A549 (cell line): ENCODE data around the gene WDR35. TPM values are rescaled to one million over a fixed set of nuclear protein-coding genes. Genes with fewer than 3 reads are reported as not detected.

ENCODE experiments used
- ATAC-seq, 2 experiments: fragments of 200-7000 bp in 1 of 2; fragments of >200 bp in 1 of 2; cut with Nextera tagmentation in 1 of 2; cut with Tn5 transposase in 1 of 2; 3 replicates each; pipeline versions ENCODE4 v1.8.0 to v1.9.1; 2018 to 2020; ENCODE audit warnings: mild to moderate bottlenecking in 1 of 2, moderate library complexity in 1 of 2
- CTCF ChIA-PET: fragments of 300-600 bp; sonication (Branson Sonifier 250); formaldehyde crosslinking; extraction: SDS; loops from one replicate; lab custom pipeline; 2021; ENCODE audit warnings: antibody characterized with exemption, inconsistent platforms; lab: Yijun Ruan, JAX
- POLR2A ChIA-PET: fragments of 350-600 bp; formaldehyde crosslinking; extraction: SDS; loops from one replicate; lab custom pipeline; 2021; ENCODE audit warnings: antibody characterized with exemption, inconsistent platforms; lab: Yijun Ruan, JAX
- DNase-seq, 2 experiments: peaks; one replicate each; pipeline versions ENCODE4 v3.0.0 to v3.0.0-alpha.2; 2011 to 2016; ENCODE audit warnings: low read depth in 1 of 2, low spot score in 1 of 2
- FAIRE-seq: peaks from 2 replicates; lab custom pipeline; 2011; peaks lifted over from hg19 to GRCh38; lab: Jason Lieb, UNC
- H3K27ac ChIP-seq, 2 experiments: fragments of >200 bp; sonication (Bioruptor Twin); formaldehyde crosslinking; 3 replicates each; pipeline ENCODE4 v1.5.1; 2016 to 2017
- H3K4me1 ChIP-seq: fragments of >200 bp; sonication (Bioruptor Twin); formaldehyde crosslinking; 3 replicates; pipeline ENCODE4 v1.6.1; 2016
- H3K4me2 ChIP-seq: fragments of >200 bp; sonication (Bioruptor Twin); formaldehyde crosslinking; 3 replicates; pipeline ENCODE4 v1.6.1; 2016
- H3K4me3 ChIP-seq: fragments of >200 bp; sonication (Bioruptor Twin); formaldehyde crosslinking; 3 replicates; pipeline ENCODE4 v1.5.1; 2016
- H3K9me3 ChIP-seq: fragments of >200 bp; sonication (Bioruptor Twin); formaldehyde crosslinking; 3 replicates; pipeline ENCODE4 v1.6.1; 2016
- CBX2 ChIP-seq: fragments of 200-600 bp; sonication (generic); IDR thresholded peaks from 2 replicates; pipeline ENCODE4 v1.6.1; 2016; ENCODE audit warnings: low read depth, mild to moderate bottlenecking, borderline replicate concordance
- CEBPB ChIP-seq, 2 experiments: fragments of >200 bp in 1 of 2; sonication (Bioruptor Twin) in 1 of 2; formaldehyde crosslinking in 1 of 2; IDR thresholded peaks; 2 replicates each; pipeline ENCODE4 v1.6.1; 2012 to 2016
- CHD2 ChIP-seq: fragments of 150-350 bp; IDR thresholded peaks from 2 replicates; pipeline ENCODE4 v1.6.1; 2014; ENCODE audit warnings: low read length; ENCODE audit not compliant: partially characterized antibody
- CHD4 ChIP-seq: fragments of 200-600 bp; sonication (generic); IDR thresholded peaks from 2 replicates; pipeline ENCODE4 v1.6.1; 2016; ENCODE audit warnings: antibody characterized with exemption, mild to moderate bottlenecking, borderline replicate concordance
- CTCF ChIP-seq: fragments of >200 bp; sonication (Bioruptor Twin); formaldehyde crosslinking; IDR thresholded peaks from 3 replicates; pipeline ENCODE4 v1.5.1; 2016
- E2F6 ChIP-seq: IDR thresholded peaks from 2 replicates; pipeline ENCODE4 v1.6.1; 2012; ENCODE audit warnings: low read depth, borderline replicate concordance
- EHMT2 ChIP-seq: fragments of 200-600 bp; sonication (generic); IDR thresholded peaks from 2 replicates; pipeline ENCODE4 v1.6.1; 2016; ENCODE audit warnings: antibody characterized with exemption, low read depth, mild to moderate bottlenecking, moderate library complexity
- EP300 ChIP-seq, 2 experiments: fragments of >200 bp; sonication (Bioruptor Twin); formaldehyde crosslinking; IDR thresholded peaks; 2 replicates in 1 of 2; 3 replicates in 1 of 2; pipeline ENCODE4 v1.6.1; 2016 to 2017
- FOSB ChIP-seq: fragments of 250-450 bp; sonication (Bioruptor Pico); IDR thresholded peaks from 2 replicates; pipeline ENCODE4 v1.5.0; 2020; ENCODE audit warnings: mild to moderate bottlenecking, moderate library complexity
- FOSL2 ChIP-seq, 2 experiments: fragments of 450-650 bp in 1 of 2; fragments of >200 bp in 1 of 2; sonication (Bioruptor Twin) in 1 of 2; formaldehyde crosslinking; IDR thresholded peaks; 2 replicates each; pipeline versions ENCODE4 v1.5.0 to v1.6.1; 2016 to 2020; ENCODE audit warnings: mild to moderate bottlenecking in 1 of 2, moderate library complexity in 1 of 2
- FOXS1 ChIP-seq: fragments of 250-450 bp; sonication (Bioruptor Pico); IDR thresholded peaks from 2 replicates; pipeline ENCODE4 v1.5.0; 2020; ENCODE audit warnings: mild to moderate bottlenecking, moderate library complexity
- GATA3 ChIP-seq: IDR thresholded peaks from 2 replicates; pipeline ENCODE4 v1.6.1; 2012; ENCODE audit warnings: borderline replicate concordance
- HOXA7 ChIP-seq: fragments of 250-450 bp; sonication (Bioruptor Pico); IDR thresholded peaks from 2 replicates; pipeline ENCODE4 v1.5.0; 2020; ENCODE audit warnings: mild to moderate bottlenecking, moderate library complexity
- HOXB13 ChIP-seq: fragments of 250-450 bp; sonication (Bioruptor Pico); IDR thresholded peaks from 2 replicates; pipeline ENCODE4 v1.5.0; 2020; ENCODE audit warnings: low read depth, mild to moderate bottlenecking, moderate library complexity
- HOXB5 ChIP-seq: fragments of 250-450 bp; sonication (Bioruptor Pico); IDR thresholded peaks from 2 replicates; pipeline ENCODE4 v1.5.0; 2020; ENCODE audit warnings: mild to moderate bottlenecking, moderate library complexity
- JUN ChIP-seq, 2 experiments: fragments of >200 bp; sonication (Bioruptor Twin); formaldehyde crosslinking; IDR thresholded peaks; 2 replicates in 1 of 2; 3 replicates in 1 of 2; pipeline ENCODE4 v1.6.1; 2016 to 2017
- KDM1A ChIP-seq: fragments of 200-600 bp; sonication (generic); IDR thresholded peaks from 2 replicates; pipeline ENCODE4 v1.6.1; 2016; ENCODE audit warnings: low read depth, mild to moderate bottlenecking
- KDM5A ChIP-seq: fragments of 200-600 bp; sonication (generic); IDR thresholded peaks from 2 replicates; pipeline ENCODE4 v1.6.1; 2016; ENCODE audit warnings: antibody characterized with exemption, mild to moderate bottlenecking
- MAFK ChIP-seq: fragments of 450-650 bp; IDR thresholded peaks from 2 replicates; pipeline ENCODE4 v1.6.1; 2014; ENCODE audit not compliant: partially characterized antibody
- NFE2L2 ChIP-seq: fragments of 150-350 bp; conservative IDR thresholded peaks from 2 replicates; pipeline ENCODE4 v1.6.1; 2014; ENCODE audit warnings: low read length
- NPAS2 ChIP-seq: fragments of 250-450 bp; sonication (Bioruptor Pico); IDR thresholded peaks from 2 replicates; pipeline ENCODE4 v1.8.0; 2022; ENCODE audit warnings: mild to moderate bottlenecking, moderate library complexity, borderline replicate concordance
- POLR2AphosphoS2 ChIP-seq: conservative IDR thresholded peaks from 2 replicates; pipeline ENCODE4 v1.6.1; 2012; ENCODE audit warnings: low read length, improper control_type of control experiment, inconsistent platforms
- RAD21 ChIP-seq, 2 experiments: fragments of >200 bp in 1 of 2; sonication (Bioruptor Twin) in 1 of 2; formaldehyde crosslinking in 1 of 2; IDR thresholded peaks in 1 of 2; conservative IDR thresholded peaks in 1 of 2; 2 replicates in 1 of 2; 3 replicates in 1 of 2; pipeline ENCODE4 v1.6.1; 2012 to 2018; ENCODE audit warnings: inconsistent platforms in 1 of 2
- RCOR1 ChIP-seq: fragments of 150-350 bp; IDR thresholded peaks from 2 replicates; pipeline ENCODE4 v1.6.1; 2014; ENCODE audit warnings: antibody characterized with exemption, low read length, low read depth
- RFX5 ChIP-seq: fragments of 450-650 bp; IDR thresholded peaks from 2 replicates; pipeline ENCODE4 v1.7.1; 2014; ENCODE audit warnings: antibody characterized with exemption, mild to moderate bottlenecking, moderate library complexity
- SMC3 ChIP-seq: fragments of >200 bp; sonication (Bioruptor Twin); formaldehyde crosslinking; IDR thresholded peaks from 3 replicates; pipeline ENCODE4 v1.6.1; 2018; ENCODE audit warnings: inconsistent platforms
- SREBF2 ChIP-seq: fragments of 450-650 bp; IDR thresholded peaks from 2 replicates; pipeline ENCODE4 v1.6.1; 2014; ENCODE audit warnings: mild to moderate bottlenecking, moderate library complexity
- WGBS: methylation state at CpG from one replicate; pipeline ENCODE4 v1.1.6; 2017; ENCODE audit errors: missing lambda C conversion rate; 5-methylcytosine and 5-hydroxymethylcytosine counted together
- polyA plus RNA-seq, 4 experiments: library from polyadenylated mRNA; depleted of rRNA in 3 of 4; stranded (reverse); fragments of >200 nt; fragmentation: RNase III in 1 of 4; extraction: RNeasy Plus Mini Kit Qiagen cat#74134 plus additional on column Dnase treatment in 1 of 4; gene quantifications; 2 replicates in 3 of 4; 3 replicates in 1 of 4; pipeline ENCODE4 v1.2.3, GENCODE V29; 2011 to 2017
- TF ChIP-seq, protein P1 (sequence below): fragments of 250-450 bp; sonication (Bioruptor Pico); IDR thresholded peaks from 2 replicates; pipeline ENCODE4 v1.5.0; 2020; ENCODE audit warnings: low read depth, mild to moderate bottlenecking, moderate library complexity

WDR35 gene
- polyA plus RNA-seq, 2 of the 4 experiments (the other 2 are of a cell fraction), result 12.1 to 28.5 TPM

DNA sequence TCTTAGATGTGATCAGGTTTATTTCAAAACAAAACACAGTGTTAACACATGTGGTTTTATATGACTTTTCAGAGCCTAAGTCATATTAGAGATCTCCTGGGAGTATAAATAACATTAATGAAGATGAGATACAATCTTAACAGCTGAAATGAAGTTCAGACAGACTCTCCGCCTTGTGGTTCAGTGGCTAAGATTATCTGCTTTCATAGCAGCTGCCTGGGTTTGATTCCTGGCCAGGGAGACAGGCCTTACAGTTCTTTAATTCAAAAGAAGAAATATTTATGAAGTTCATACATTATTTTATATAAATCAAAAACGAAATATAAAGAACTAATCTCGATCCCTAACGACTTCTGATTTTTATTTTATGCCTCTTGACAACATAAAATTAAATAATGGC lies 52.9 kb downstream of the WDR35 start:
- POLR2A ChIA-PET, result no interaction called here
- Histone ChIP-seq H3K4me1 (peaks cover 28% of the 10 kb centered on the region), H3K9me3 (no peaks in the 10 kb centered on the region), H3K4me2 (no peak overlapping the region), H3K4me3 (no peak overlapping the region), H3K27ac (no peak overlapping the region)
- no peak for DNase-seq
- no peak for ATAC-seq
- 90% methylated on average over 4 of the region's 4 CpGs for WGBS
- CTCF ChIA-PET, result interaction anchor here (0.8 to 1.3 kb wide), 2 partner anchors 10 to 115 kb away, joined by 3 read pairs; partner anchors contain the start of gene LAPTM4A
- no peak for FAIRE-seq
- TF ChIP-seq KDM1A, result no peak
- TF ChIP-seq CBX2, result no peak
- TF ChIP-seq RAD21 (conservative IDR thresholded peaks at IDR 0.05 in 1 of 2, IDR thresholded peaks at IDR 0.05 in 1 of 2), result no peak
- no peak for TF ChIP-seq CHD4
- no peak for TF ChIP-seq HOXB13 (CRISPR knock-in tag)
- TF ChIP-seq SREBF2, result no peak
- no peak for TF ChIP-seq HOXB5 (CRISPR knock-in tag)
- TF ChIP-seq JUN (IDR thresholded peaks at IDR 0.05), result no peak
- no peak for TF ChIP-seq NFE2L2
- TF ChIP-seq CHD2, result no peak
- TF ChIP-seq MAFK, result no peak
- no peak for TF ChIP-seq NPAS2
- no peak for TF ChIP-seq FOSL2 (IDR thresholded peaks at IDR 0.05)
- TF ChIP-seq FOSL2 (CRISPR knock-in tag; IDR thresholded peaks at IDR 0.05), result no peak
- TF ChIP-seq RFX5, result no peak

GRCh38 chr2:19936203-19936602 lies 53.7 kb downstream of the WDR35 start:
- DNase-seq, result no peak
- Histone ChIP-seq H3K9me3 (no peaks in the 10 kb centered on the region), H3K4me3 (no peak overlapping the region), H3K27ac (no peak overlapping the region; a peak in 1 of 6 replicates), H3K4me1 (peaks cover 32% of the 10 kb centered on the region), H3K4me2 (no peak overlapping the region)
- WGBS, result 90% methylated on average over 2 of the region's 2 CpGs
- no peak for ATAC-seq
- FAIRE-seq, result peak; percentile 51
- ChIA-PET POLR2A (no interaction called here), CTCF (interaction anchor here (0.7 to 1.3 kb wide), 2 partner anchors 11 to 286 kb away, joined by 3 read pairs; no protein-coding TSS in a partner anchor)
- TF ChIP-seq FOXS1 (CRISPR knock-in tag) (no peak), KDM5A (no peak), SMC3 (no peak), E2F6 (no peak), RAD21 (conservative IDR thresholded peaks at IDR 0.05 in 1 of 2, IDR thresholded peaks at IDR 0.05 in 1 of 2) (no peak)
- TF ChIP-seq, protein P1, sequence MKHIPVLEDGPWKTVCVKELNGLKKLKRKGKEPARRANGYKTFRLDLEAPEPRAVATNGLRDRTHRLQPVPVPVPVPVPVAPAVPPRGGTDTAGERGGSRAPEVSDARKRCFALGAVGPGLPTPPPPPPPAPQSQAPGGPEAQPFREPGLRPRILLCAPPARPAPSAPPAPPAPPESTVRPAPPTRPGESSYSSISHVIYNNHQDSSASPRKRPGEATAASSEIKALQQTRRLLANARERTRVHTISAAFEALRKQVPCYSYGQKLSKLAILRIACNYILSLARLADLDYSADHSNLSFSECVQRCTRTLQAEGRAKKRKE (CRISPR knock-in tag), result no peak

GRCh38 chr2:19933351-19933981 lies 56.4 kb downstream of the WDR35 start:
- peak; percentile 92 to 96 for ATAC-seq
- Histone ChIP-seq H3K4me2 (peak overlapping the region; percentile 83), H3K27ac (peak overlapping the region; percentile 76 to 88), H3K4me3 (peak overlapping the region; percentile 23), H3K9me3 (no peaks in the 10 kb centered on the region), H3K4me1 (peaks cover 32% of the 10 kb centered on the region)
- peak; percentile 64 to 88 for DNase-seq
- ChIA-PET CTCF (interaction anchor here (0.9 to 1.3 kb wide), 6 partner anchors 17 to 258 kb away, joined by 3 to 4 read pairs (median 3); no protein-coding TSS in a partner anchor), POLR2A (interaction anchor here (1.2 kb wide), 2 partner anchors 32 to 57 kb away, joined by 3 to 5 read pairs; partner anchors contain the start of genes TTC32 and WDR35)
- FAIRE-seq, result peak; percentile 97
- 0% methylated on average over 5 of the region's 5 CpGs for WGBS
- TF ChIP-seq GATA3 (peak; percentile 81), EHMT2 (no peak), HOXA7 (CRISPR knock-in tag) (0 out of 2 replicates have a peak, but pooled peaks have one; percentile 41), HOXB5 (CRISPR knock-in tag) (0 out of 2 replicates have a peak, but pooled peaks have one; percentile 55), SMC3 (no peak), POLR2AphosphoS2 (no peak), JUN (IDR thresholded peaks at IDR 0.05) (peak; percentile 19 to 27; a peak in 1 of 5 replicates), CTCF (no peak), FOSB (CRISPR knock-in tag) (0 out of 2 replicates have a peak, but pooled peaks have one; percentile 2), RCOR1 (no peak), CEBPB (IDR thresholded peaks at IDR 0.05) (0 out of 4 replicates have a peak, but pooled peaks of 1 of the 2 experiments have one; percentile 37), EP300 (IDR thresholded peaks at IDR 0.05) (peak in 1 of 2 experiments; percentile 46; a peak in 1 of 5 replicates)
- TF ChIP-seq, protein P1 (CRISPR knock-in tag), result no peak
